GM21381 (cell line): ENCODE results near the gene AP2A2.

Experiments used
- ATAC-seq: cut with Tn5 transposase; IDR thresholded peaks from one replicate; pipeline ENCODE4 v1.9.1; 2021; ENCODE audit warnings: mild to moderate bottlenecking, moderate library complexity; ENCODE audit not compliant: unreplicated experiment

AP2A2 gene

GRCh38 chr11:925496-926301 lies at the start of gene AP2A2:
Gene AP2A2, plus strand, starts transcription at chr11:925870. Its CDS starts 152 bp downstream, at chr11:926022.
- peak; percentile 78 for ATAC-seq

- no peak for ATAC-seq
Observed at GRCh38 chr11:876545-876944, 49.1 kb upstream of the AP2A2 start.

- no peak for ATAC-seq
Observed at GRCh38 chr11:877565-877964, 48.1 kb upstream of the AP2A2 start.

GRCh38 chr11:880447-880846 lies 45.2 kb upstream of the AP2A2 start:
- ATAC-seq: no peak

DNA sequence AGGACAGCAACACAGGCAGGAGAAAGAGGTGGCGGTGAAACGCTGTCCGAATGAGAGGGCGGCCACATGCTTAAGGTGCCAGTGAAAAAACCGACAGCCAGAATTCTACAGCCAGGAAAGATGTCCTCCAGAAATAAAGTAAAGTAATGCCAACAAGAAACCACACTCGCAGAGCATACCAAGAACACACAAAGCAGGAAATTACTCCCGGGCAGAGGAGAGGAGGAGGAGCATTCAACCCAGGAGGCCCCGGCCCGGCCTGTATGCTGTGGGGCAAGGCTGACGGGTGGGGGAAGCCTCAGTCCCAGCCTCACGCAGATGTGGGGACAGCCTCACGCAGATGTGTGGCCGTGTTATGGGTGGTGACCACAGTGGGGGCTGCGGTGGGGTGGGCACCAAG lies 43.1 kb upstream of the AP2A2 start:
- no peak for ATAC-seq

DNA sequence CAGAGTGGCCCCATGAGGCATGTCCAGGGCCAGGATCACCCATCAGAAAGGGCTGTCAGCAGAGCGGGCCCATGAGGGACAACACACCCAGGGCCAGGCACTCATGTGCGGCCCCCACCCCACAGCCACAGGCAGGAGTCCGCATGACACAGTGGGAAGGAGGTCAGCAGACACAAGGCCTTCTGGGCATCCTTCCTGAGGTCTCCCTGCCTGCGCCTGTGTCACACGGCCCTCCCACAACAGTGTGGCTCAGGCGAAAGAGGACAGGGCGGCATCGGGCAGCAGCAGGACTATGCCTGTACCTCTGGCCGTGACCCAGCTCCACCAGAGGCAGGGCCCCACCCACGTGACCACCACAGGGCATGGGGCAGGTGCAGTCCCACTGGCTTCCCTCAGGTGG lies 42.1 kb upstream of the AP2A2 start:
- no peak for ATAC-seq

GRCh38 chr11:884578-885070 lies 41.0 kb upstream of the AP2A2 start:
- ATAC-seq: no peak

- ATAC-seq: no peak
Observed at GRCh38 chr11:886568-886967, 39.1 kb upstream of the AP2A2 start.

GRCh38 chr11:887589-887988 lies 38.1 kb upstream of the AP2A2 start:
- ATAC-seq: no peak

GRCh38 chr11:888310-889212 lies 37.1 kb upstream of the AP2A2 start:
- ATAC-seq: no peak

DNA sequence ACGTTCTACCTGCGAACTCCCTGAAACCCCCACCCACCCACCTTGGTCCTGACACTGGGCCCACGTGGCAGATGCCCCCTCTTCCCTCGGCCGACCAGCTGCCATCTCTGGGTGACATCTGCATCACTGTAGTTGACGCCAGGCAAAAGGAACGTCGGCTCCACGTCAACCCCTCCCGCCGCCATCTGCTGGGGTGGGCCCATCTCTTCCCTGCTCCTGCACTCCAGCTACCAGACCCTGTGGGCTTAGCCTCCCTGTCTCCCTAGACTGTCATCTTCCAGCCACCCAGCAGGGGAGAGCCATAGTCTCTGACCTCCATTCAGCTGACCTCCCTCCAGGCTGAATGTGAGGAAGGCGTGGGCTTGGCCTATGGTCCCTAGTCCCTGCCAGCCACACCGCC lies 36.4 kb upstream of the AP2A2 start:
- no peak for ATAC-seq

- ATAC-seq: no peak
Observed at GRCh38 chr11:889687-890475, 35.8 kb upstream of the AP2A2 start.

GRCh38 chr11:890794-891540 lies 34.7 kb upstream of the AP2A2 start:
- no peak for ATAC-seq

DNA sequence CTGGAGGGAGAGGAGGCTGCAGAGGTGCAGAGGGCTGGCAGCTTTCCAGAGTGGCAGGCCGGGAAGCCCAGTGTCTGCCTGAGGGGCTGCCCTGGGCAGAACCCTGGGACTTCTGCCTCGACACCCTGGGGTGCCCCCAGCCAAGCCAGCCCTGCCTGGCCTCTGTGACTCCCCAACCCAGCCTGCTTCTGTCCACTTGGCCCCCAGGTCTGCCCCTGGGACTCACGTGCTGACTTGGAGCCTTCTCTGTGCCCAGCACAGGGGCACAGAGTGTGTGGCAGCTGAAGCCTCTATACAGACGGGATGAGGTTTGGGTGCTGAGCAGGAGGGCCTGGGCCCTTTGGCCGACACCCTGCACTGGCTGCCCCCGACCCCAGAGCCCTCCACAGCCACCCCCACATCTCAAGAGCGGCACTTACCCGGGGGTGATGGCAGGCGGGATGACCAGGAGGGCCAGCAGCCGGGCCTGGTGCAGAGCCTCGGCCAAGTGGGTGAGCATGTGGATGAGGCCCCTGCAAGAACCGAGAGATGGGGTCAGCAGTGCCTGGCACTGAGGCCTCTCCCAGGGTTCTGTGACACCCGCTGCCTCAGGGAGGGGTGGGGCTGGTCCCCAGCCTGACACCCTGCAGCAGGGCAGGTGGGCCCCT lies 32.5 kb upstream of the AP2A2 start:
- no peak for ATAC-seq

DNA sequence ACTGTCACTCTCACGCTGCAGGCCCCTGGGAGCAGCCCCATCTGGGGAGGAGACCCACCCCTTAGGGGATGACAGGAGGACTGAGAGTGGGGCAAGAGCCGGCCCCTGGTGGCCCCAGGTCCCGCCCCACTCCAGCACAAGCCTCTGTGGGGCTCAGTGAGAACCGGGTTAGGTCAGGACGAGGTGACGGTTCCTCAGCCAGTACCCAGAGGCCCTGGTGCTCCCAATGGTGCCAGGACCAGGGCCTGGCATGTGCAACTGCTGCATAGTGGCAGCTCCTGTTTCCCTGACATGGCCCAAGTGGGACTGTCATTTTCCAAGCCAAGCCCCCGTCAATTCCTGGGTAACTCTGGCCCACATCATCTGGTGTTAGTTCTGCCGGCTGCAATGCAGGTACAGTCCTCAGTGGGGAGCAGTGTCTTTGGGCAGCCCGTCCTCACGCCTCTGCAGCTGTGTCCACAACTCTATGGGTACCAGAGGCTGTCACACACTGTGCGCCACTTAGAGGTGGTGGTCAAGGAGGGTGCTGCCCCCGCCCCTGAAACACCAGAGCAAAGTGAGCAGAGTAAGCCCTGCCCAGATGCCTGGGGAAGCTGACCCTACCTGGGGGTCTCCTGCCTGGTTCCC lies 31.0 kb upstream of the AP2A2 start:
- ATAC-seq: no peak

DNA sequence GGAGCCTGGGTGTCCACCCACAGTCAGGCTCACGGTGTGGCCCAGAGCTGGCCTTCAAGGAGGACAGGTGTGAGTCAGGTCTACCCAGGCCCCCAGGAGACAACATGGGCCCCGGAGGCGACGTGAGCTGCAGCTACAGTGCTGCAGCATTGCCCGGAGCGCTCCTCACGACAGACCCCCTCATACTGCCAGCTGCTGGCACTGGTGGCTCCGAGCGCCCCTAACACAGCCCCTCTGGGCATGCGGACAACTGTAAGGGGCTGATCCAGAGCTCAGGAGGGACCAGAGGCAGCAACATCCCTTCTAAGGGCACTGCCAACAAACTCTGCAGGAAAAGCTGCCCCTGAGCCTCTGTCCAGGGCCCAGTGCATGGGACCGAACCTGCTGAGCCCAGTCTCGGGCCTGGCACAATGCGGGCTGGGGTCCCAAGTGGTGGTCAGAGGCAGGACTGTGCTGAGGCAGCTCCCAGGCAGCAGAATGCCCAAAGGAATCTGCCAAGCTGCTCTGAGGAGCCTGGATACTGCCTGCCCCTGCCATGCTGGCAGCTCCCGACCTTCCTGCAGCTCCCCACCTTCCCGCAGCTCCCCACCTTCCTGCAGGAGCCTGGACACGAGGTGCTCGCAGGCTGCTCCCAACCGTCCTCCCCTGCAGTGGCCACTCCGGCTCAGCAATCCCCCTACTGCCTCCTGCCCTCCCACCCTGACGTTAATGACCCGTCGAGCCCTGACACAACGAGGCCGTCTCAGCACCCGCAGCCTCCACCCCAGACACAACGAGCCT lies 30.1 kb upstream of the AP2A2 start:
- no peak for ATAC-seq

- ATAC-seq: no peak
Observed at GRCh38 chr11:897253-898142, 28.2 kb upstream of the AP2A2 start.

DNA sequence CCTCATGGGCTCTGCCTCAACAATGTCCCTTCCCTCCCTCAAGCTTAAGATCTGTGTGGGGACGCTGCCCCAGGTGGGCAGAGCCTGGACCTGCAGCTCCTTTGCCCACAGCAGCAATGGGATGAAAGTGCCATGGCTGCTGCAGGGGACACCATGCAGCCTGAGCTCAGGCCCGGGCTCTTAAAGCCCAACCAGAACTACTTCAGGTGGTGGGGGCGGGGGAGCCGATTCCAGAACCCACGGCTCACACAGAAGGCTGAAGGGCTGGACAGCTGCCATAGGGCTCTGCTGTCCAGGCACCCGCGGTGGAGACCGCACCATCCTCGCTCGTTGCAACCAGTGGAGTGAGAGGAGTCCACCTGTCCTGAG lies 27.5 kb upstream of the AP2A2 start:
- no peak for ATAC-seq
